H9 (cell line): Measurements from ENCODE around the gene RTP2. TPM values are rescaled to one million over a fixed set of nuclear protein-coding genes. Genes with fewer than 3 reads are reported as not detected.

Source experiments
- DNase-seq: peaks from one replicate; pipeline ENCODE4 v3.0.0-alpha.2; 2017
- H2AFZ ChIP-seq: one replicate; pipeline ENCODE4 v1.6.1; 2013; ENCODE audit warnings: mild to moderate bottlenecking, low read length, control low read depth, moderate library complexity
- H2AK5ac ChIP-seq: 2 replicates; pipeline ENCODE4 v1.6.1; 2013; ENCODE audit warnings: low read length, control low read depth, mixed read lengths; ENCODE audit not compliant: insufficient read length
- H2BK120ac ChIP-seq: one replicate; pipeline ENCODE4 v1.6.1; 2013; ENCODE audit warnings: low read depth, mild to moderate bottlenecking, low read length, control low read depth, inconsistent platforms; ENCODE audit not compliant: poor library complexity, severe bottlenecking
- H2BK12ac ChIP-seq: 2 replicates; pipeline ENCODE4 v1.6.1; 2013; ENCODE audit warnings: low read length, control low read depth, mixed read lengths, low read depth; ENCODE audit not compliant: insufficient read length
- H2BK15ac ChIP-seq: 2 replicates; pipeline ENCODE4 v1.6.1; 2013; ENCODE audit warnings: low read depth, low read length, control low read depth
- H2BK20ac ChIP-seq: one replicate; pipeline ENCODE4 v1.6.1; 2013; ENCODE audit warnings: low read depth, mild to moderate bottlenecking, low read length, control low read depth, inconsistent platforms; ENCODE audit not compliant: poor library complexity, severe bottlenecking
- H2BK5ac ChIP-seq: 2 replicates; pipeline ENCODE4 v1.6.1; 2013; ENCODE audit warnings: low read length, control low read depth, mixed read lengths; ENCODE audit not compliant: insufficient read length
- H3K14ac ChIP-seq: 2 replicates; pipeline ENCODE4 v1.6.1; 2013; ENCODE audit warnings: low read length, control low read depth; ENCODE audit not compliant: insufficient read depth
- H3K18ac ChIP-seq: 2 replicates; pipeline ENCODE4 v1.6.1; 2013; ENCODE audit warnings: low read depth, mild to moderate bottlenecking, mixed read lengths, low read length, control low read depth; ENCODE audit not compliant: insufficient read length
- H3K23ac ChIP-seq: 2 replicates; pipeline ENCODE4 v1.6.1; 2013; ENCODE audit warnings: low read length, control low read depth, mixed read lengths, low read depth; ENCODE audit not compliant: insufficient read length
- H3K23me2 ChIP-seq: 2 replicates; pipeline ENCODE4 v1.6.1; 2013; ENCODE audit warnings: low read depth, mild to moderate bottlenecking, mixed read lengths, low read length, control low read depth; ENCODE audit not compliant: insufficient read length, poor library complexity, severe bottlenecking
- H3K27ac ChIP-seq: 2 replicates; pipeline ENCODE4 v1.5.1; 2013; ENCODE audit warnings: low read length, control low read depth, mixed read lengths, low read depth; ENCODE audit not compliant: insufficient read length
- H3K27me3 ChIP-seq: 2 replicates; pipeline ENCODE4 v1.6.1; 2013; ENCODE audit warnings: low read length, control low read depth, inconsistent platforms; ENCODE audit not compliant: insufficient read depth
- H3K4ac ChIP-seq: 2 replicates; pipeline ENCODE4 v1.6.1; 2013; ENCODE audit warnings: low read depth, mild to moderate bottlenecking, control low read depth, inconsistent platforms, low read length, moderate library complexity
- H3K4me1 ChIP-seq: 2 replicates; pipeline ENCODE4 v1.6.1; 2013; ENCODE audit warnings: low read length, control low read depth, inconsistent platforms; ENCODE audit not compliant: insufficient read depth
- H3K4me2 ChIP-seq: 2 replicates; pipeline ENCODE4 v1.6.1; 2013; ENCODE audit warnings: low read length, control low read depth, mixed read lengths; ENCODE audit not compliant: insufficient read length, insufficient read depth
- H3K56ac ChIP-seq: 2 replicates; pipeline ENCODE4 v1.6.1; 2013; ENCODE audit warnings: low read depth, mild to moderate bottlenecking, mixed read lengths, low read length, control low read depth; ENCODE audit not compliant: insufficient read length
- H3K79me1 ChIP-seq: 2 replicates; pipeline ENCODE4 v1.6.1; 2013; ENCODE audit warnings: low read depth, mild to moderate bottlenecking, moderate library complexity, low read length, control low read depth, inconsistent platforms; ENCODE audit not compliant: insufficient read depth, poor library complexity, severe bottlenecking
- H3K79me2 ChIP-seq: 2 replicates; pipeline ENCODE4 v1.6.1; 2013; ENCODE audit warnings: low read length, control low read depth, inconsistent platforms; ENCODE audit not compliant: insufficient read depth
- H3K9ac ChIP-seq: 2 replicates; pipeline ENCODE4 v1.6.1; 2013; ENCODE audit warnings: low read length, control low read depth, mixed read lengths; ENCODE audit not compliant: insufficient read length; ENCODE audit errors: extremely low read depth
- H3K9me3 ChIP-seq: one replicate; pipeline ENCODE4 v1.6.1; 2013; ENCODE audit warnings: low read depth, low read length, inconsistent platforms; ENCODE audit not compliant: control insufficient read depth
- H3T11ph ChIP-seq: one replicate; pipeline ENCODE4 v1.6.1; 2013; ENCODE audit warnings: mild to moderate bottlenecking, low read length, control low read depth, inconsistent platforms
- H4K20me1 ChIP-seq: one replicate; pipeline ENCODE4 v1.6.1; 2013; ENCODE audit not compliant: control insufficient read depth, insufficient read length, insufficient read depth
- H4K5ac ChIP-seq: 2 replicates; pipeline ENCODE4 v1.6.1; 2013; ENCODE audit warnings: low read depth, mild to moderate bottlenecking, mixed read lengths, low read length, control low read depth; ENCODE audit not compliant: insufficient read length
- H4K8ac ChIP-seq: replicated peaks from 2 replicates; pipeline ENCODE4 v1.6.1; 2013; ENCODE audit warnings: low read length, control low read depth, mixed read lengths, low read depth; ENCODE audit not compliant: insufficient read length
- H4K91ac ChIP-seq: 2 replicates; pipeline ENCODE4 v1.6.1; 2013; ENCODE audit warnings: low read depth, mild to moderate bottlenecking, moderate library complexity, mixed read lengths, low read length, control low read depth; ENCODE audit not compliant: insufficient read length
- H3K27ac Mint-ChIP-seq, 3 experiments: 2 replicates in 2 of 3; 3 replicates in 1 of 3; pipeline ENCODE4 v1.8.0; 2020 to 2021; ENCODE audit warnings: mixed read lengths in 3 of 3, mild to moderate bottlenecking in 1 of 3, moderate library complexity in 1 of 3
- H3K27me3 Mint-ChIP-seq: 2 replicates; pipeline ENCODE4 v1.8.0; 2021; ENCODE audit warnings: low read depth, mild to moderate bottlenecking, moderate library complexity, mixed read lengths
- H3K36me3 Mint-ChIP-seq, 3 experiments: 2 replicates in 2 of 3; 3 replicates in 1 of 3; pipeline ENCODE4 v1.8.0; 2020 to 2021; ENCODE audit warnings: low read depth in 3 of 3, mixed read lengths in 3 of 3; ENCODE audit not compliant: insufficient read depth in 1 of 3
- H3K4me1 Mint-ChIP-seq, 2 experiments: 2 replicates each; pipeline ENCODE4 v1.8.0; 2020; ENCODE audit warnings: mixed read lengths in 2 of 2
- H3K4me3 Mint-ChIP-seq, 2 experiments: 2 replicates in 1 of 2; 3 replicates in 1 of 2; pipeline ENCODE4 v1.8.0; 2020 to 2021; ENCODE audit warnings: mild to moderate bottlenecking in 2 of 2, mixed read lengths in 2 of 2, moderate library complexity in 1 of 2
- H3K9me3 Mint-ChIP-seq, 2 experiments: 2 replicates in 1 of 2; 3 replicates in 1 of 2; pipeline ENCODE4 v1.8.0; 2020; ENCODE audit warnings: mild to moderate bottlenecking in 2 of 2, mixed read lengths in 2 of 2, moderate library complexity in 1 of 2
- WGBS: extraction: QIAGEN DNeasy Blood & Tissue Kit; methylation state at CpG from one replicate; pipeline ENCODE4 v1.1.7; 2013; ENCODE audit warnings: missing lambda C conversion rate, low lambda C conversion rate, mixed read lengths; ENCODE audit not compliant: insufficient read length; ENCODE audit errors: extremely low coverage; 5-methylcytosine and 5-hydroxymethylcytosine counted together
- total RNA-seq: library from RNA; stranded (reverse); gene quantifications from 2 replicates; pipeline ENCODE4 v1.2.1, GENCODE V29; 2021
- TF ChIP-seq, protein P1 (sequence below): fragments of 200-600 bp; sonication (generic); conservative IDR thresholded peaks from 3 replicates; pipeline ENCODE4 v1.8.0; 2021; ENCODE audit warnings: antibody characterized with exemption, mild to moderate bottlenecking

The RTP2 gene
- total RNA-seq, 1 experiment from 2014 or later, result not detected

DNA sequence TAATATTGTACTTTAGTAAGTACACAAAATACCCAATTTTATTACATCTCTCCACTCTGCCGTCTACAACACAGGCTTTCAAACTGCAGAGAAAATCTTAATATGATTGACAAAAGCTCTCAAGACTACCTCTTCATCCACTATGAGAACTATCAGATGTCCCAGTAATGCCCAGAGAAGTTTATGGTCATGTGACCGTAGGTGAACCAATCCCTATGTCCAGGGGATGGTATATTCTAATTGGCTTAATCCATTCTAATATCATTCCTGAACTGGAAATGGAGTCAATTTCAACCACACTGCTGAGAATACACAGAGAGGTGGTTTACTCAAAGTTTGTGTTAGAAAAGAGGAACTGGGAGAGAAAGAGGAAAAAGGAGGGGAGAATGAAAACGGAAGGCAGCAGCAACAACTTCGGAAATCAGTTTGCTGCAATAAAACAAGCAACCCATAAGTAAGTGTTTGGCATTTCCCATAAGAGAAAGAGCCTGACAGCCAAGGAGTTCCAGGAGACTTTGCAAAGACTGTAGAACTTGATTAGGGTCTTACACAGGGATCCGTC, 39.4 kb downstream of the RTP2 start:
- H3K4me2 ChIP-seq, result no peak overlapping the region
- no peak overlapping the region for H3K4ac ChIP-seq
- H3K27ac ChIP-seq, result no peak overlapping the region
- H2BK12ac ChIP-seq, result no peak overlapping the region
- no peaks in the 10 kb centered on the region for H3K4me1 ChIP-seq
- H2BK15ac ChIP-seq, result no peak overlapping the region
- H3K23ac ChIP-seq, result no peak overlapping the region
- Mint-ChIP-seq H3K4me3 (no peak overlapping the region), H3K36me3 (no peaks in the 10 kb centered on the region), H3K9me3 (no peaks in the 10 kb centered on the region), H3K27me3 (peaks cover 8% of the 10 kb centered on the region), H3K4me1 (no peaks in the 10 kb centered on the region), H3K27ac (no peak overlapping the region)
- H3K18ac ChIP-seq, result no peak overlapping the region
- no peak overlapping the region for H4K5ac ChIP-seq
- WGBS, result no CpG with 5 or more reads among the region's 5 CpGs
- no peak overlapping the region for H2BK20ac ChIP-seq
- no peaks in the 10 kb centered on the region for H3K27me3 ChIP-seq
- no peak overlapping the region for H3T11ph ChIP-seq
- H3K79me1 ChIP-seq, result no peaks in the 10 kb centered on the region
- no peak overlapping the region for H4K8ac ChIP-seq
- DNase-seq, result no peak
- H3K9ac ChIP-seq, result no peak overlapping the region
- H2BK120ac ChIP-seq, result no peak overlapping the region
- H2AFZ ChIP-seq, result no peak overlapping the region
- no peak overlapping the region for H2AK5ac ChIP-seq
- H3K9me3 ChIP-seq, result no peaks in the 10 kb centered on the region
- no peak overlapping the region for H3K14ac ChIP-seq
- TF ChIP-seq, protein P1, sequence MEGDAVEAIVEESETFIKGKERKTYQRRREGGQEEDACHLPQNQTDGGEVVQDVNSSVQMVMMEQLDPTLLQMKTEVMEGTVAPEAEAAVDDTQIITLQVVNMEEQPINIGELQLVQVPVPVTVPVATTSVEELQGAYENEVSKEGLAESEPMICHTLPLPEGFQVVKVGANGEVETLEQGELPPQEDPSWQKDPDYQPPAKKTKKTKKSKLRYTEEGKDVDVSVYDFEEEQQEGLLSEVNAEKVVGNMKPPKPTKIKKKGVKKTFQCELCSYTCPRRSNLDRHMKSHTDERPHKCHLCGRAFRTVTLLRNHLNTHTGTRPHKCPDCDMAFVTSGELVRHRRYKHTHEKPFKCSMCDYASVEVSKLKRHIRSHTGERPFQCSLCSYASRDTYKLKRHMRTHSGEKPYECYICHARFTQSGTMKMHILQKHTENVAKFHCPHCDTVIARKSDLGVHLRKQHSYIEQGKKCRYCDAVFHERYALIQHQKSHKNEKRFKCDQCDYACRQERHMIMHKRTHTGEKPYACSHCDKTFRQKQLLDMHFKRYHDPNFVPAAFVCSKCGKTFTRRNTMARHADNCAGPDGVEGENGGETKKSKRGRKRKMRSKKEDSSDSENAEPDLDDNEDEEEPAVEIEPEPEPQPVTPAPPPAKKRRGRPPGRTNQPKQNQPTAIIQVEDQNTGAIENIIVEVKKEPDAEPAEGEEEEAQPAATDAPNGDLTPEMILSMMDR, result no peak
- H3K23me2 ChIP-seq, result no peaks in the 10 kb centered on the region
- H4K20me1 ChIP-seq, result no peaks in the 10 kb centered on the region
- no peak overlapping the region for H4K91ac ChIP-seq
- no peak overlapping the region for H2BK5ac ChIP-seq
- no peaks in the 10 kb centered on the region for H3K79me2 ChIP-seq
- H3K56ac ChIP-seq, result no peak overlapping the region
